GM23248 (cell line): ENCODE results near the gene IQCF5. TPM values are rescaled to one million over a fixed set of nuclear protein-coding genes. Genes with fewer than 3 reads are reported as not detected.
"Not testable (repeated sequence)": the region's sequence is repeated elsewhere in the genome, so short reads cannot be mapped to it uniquely, and the experiment has no call there.

Experiments
- DNase-seq: peaks from one replicate; pipeline ENCODE4 v3.0.0-alpha.2; 2015
- H2AFZ ChIP-seq: fragments of 200-600 bp; sonication (generic); 2 replicates; pipeline ENCODE4 v1.6.1; 2016; ENCODE audit warnings: antibody characterized with exemption
- H3F3A ChIP-seq: fragments of 200-600 bp; sonication (generic); 2 replicates; pipeline ENCODE4 v1.6.1; 2016; ENCODE audit warnings: mild to moderate bottlenecking, antibody characterized with exemption, mixed run types; ENCODE audit not compliant: insufficient read depth
- H3K27ac ChIP-seq: fragments of 200-600 bp; sonication (generic); 2 replicates; pipeline ENCODE4 v1.5.1; 2016; ENCODE audit warnings: mild to moderate bottlenecking
- H3K27me3 ChIP-seq: fragments of 200-600 bp; sonication (generic); replicated peaks from 2 replicates; pipeline ENCODE4 v1.6.1; 2016; ENCODE audit warnings: mild to moderate bottlenecking; ENCODE audit not compliant: insufficient read depth
- H3K36me3 ChIP-seq: fragments of 200-600 bp; sonication (generic); 2 replicates; pipeline ENCODE4 v1.6.1; 2016; ENCODE audit warnings: low read depth, mild to moderate bottlenecking
- H3K4me1 ChIP-seq: fragments of 200-600 bp; sonication (generic); 2 replicates; pipeline ENCODE4 v1.6.1; 2016; ENCODE audit warnings: mild to moderate bottlenecking; ENCODE audit not compliant: insufficient read depth
- H3K4me2 ChIP-seq: fragments of 200-600 bp; sonication (generic); one replicate; pipeline ENCODE4 v1.6.1; 2016; ENCODE audit warnings: mild to moderate bottlenecking; ENCODE audit not compliant: unreplicated experiment
- H3K4me3 ChIP-seq: fragments of 200-600 bp; sonication (generic); 2 replicates; pipeline ENCODE4 v1.5.1; 2016; ENCODE audit warnings: mild to moderate bottlenecking
- H3K79me2 ChIP-seq: fragments of 200-600 bp; sonication (generic); 2 replicates; pipeline ENCODE4 v1.6.1; 2016; ENCODE audit warnings: mild to moderate bottlenecking; ENCODE audit not compliant: insufficient read depth
- H3K9ac ChIP-seq: fragments of 200-600 bp; sonication (generic); 2 replicates; pipeline ENCODE4 v1.6.1; 2016; ENCODE audit warnings: mild to moderate bottlenecking
- H3K9me2 ChIP-seq: fragments of 200-600 bp; sonication (generic); 2 replicates; pipeline ENCODE4 v1.6.1; 2016; ENCODE audit warnings: mixed run types, mild to moderate bottlenecking, moderate library complexity; ENCODE audit not compliant: insufficient read depth
- H3K9me3 ChIP-seq: fragments of 200-600 bp; sonication (generic); one replicate; pipeline ENCODE4 v1.6.1; 2017; ENCODE audit warnings: low read depth
- H4K20me1 ChIP-seq: fragments of 200-600 bp; sonication (generic); 2 replicates; pipeline ENCODE4 v1.6.0; 2016; ENCODE audit not compliant: insufficient read depth
- EZH2 ChIP-seq: fragments of 200-600 bp; sonication (generic); IDR thresholded peaks from 2 replicates; pipeline ENCODE4 v1.6.1; 2018; ENCODE audit warnings: antibody characterized with exemption, mild to moderate bottlenecking; ENCODE audit not compliant: insufficient read depth, poor library complexity, severe bottlenecking
- EZH2phosphoT487 ChIP-seq: fragments of 200-600 bp; sonication (generic); IDR thresholded peaks from 2 replicates; pipeline ENCODE4 v1.6.1; 2018; ENCODE audit warnings: antibody characterized with exemption, moderate library complexity, mild to moderate bottlenecking, low read depth; ENCODE audit not compliant: insufficient read depth
- WGBS, 2 experiments: methylation state at CpG; one replicate each; pipeline ENCODE4 v1.1.6; 2015 to 2017; ENCODE audit warnings: low lambda C conversion rate in 2 of 2, low coverage in 1 of 2; ENCODE audit errors: missing lambda C conversion rate in 2 of 2; 5-methylcytosine and 5-hydroxymethylcytosine counted together
- in situ Hi-C: fragments of 300-500 bp; cut with MboI; formaldehyde crosslinking; loops from 2 replicates; pipeline ENCODE4 v1.15.0; 2020
- polyA plus RNA-seq: library from polyadenylated mRNA; unstranded; fragments of >200 nt; fragmentation: Nextera tagmentation; extraction: Ambion mirVana; gene quantifications from 2 replicates; pipeline ENCODE4 v1.2.1, GENCODE V29; 2016
- total RNA-seq: library from RNA; depleted of rRNA; stranded (reverse); fragments of >200 nt; shearing (Covaris generic); gene quantifications from 2 replicates; pipeline ENCODE4 v1.2.3, GENCODE V29; 2014

Gene IQCF5
- total and polyA plus RNA-seq, 2 experiments from 2014 or later, result not detected

- Histone ChIP-seq H2AFZ (no peak overlapping the region), H3K4me3 (no peak overlapping the region), H3K79me2 (no peaks in the 10 kb centered on the region), H3K36me3 (no peaks in the 10 kb centered on the region), H3K27ac (no peak overlapping the region), H3K27me3 (peaks cover 22% of the 10 kb centered on the region), H3F3A (no peaks in the 10 kb centered on the region), H3K4me1 (no peaks in the 10 kb centered on the region), H3K9me3 (no peaks in the 10 kb centered on the region), H3K9ac (no peak overlapping the region), H4K20me1 (no peaks in the 10 kb centered on the region), H3K9me2 (no peaks in the 10 kb centered on the region), H3K4me2 (no peak overlapping the region)
- in situ Hi-C loops, result no loop called here
- TF ChIP-seq EZH2 (no peak), EZH2phosphoT487 (no peak)
- no peak for DNase-seq
- WGBS, 2 experiments, result 58 to 59% methylated on average over 13 of the region's 13 CpGs
Measured at GRCh38 chr3:51862886-51863285, 12.5 kb downstream of the IQCF5 start.

- DNase-seq, result no peak
- no peaks in the 10 kb centered on the region for H3K9me3 ChIP-seq
- WGBS, 2 experiments, result 9 to 11% methylated on average over 5 to 7 of the region's 7 CpGs
Measured at GRCh38 chr3:51860703-51861665, 14.4 kb downstream of the IQCF5 start, which contains the start of gene IQCF2. IQCF2 (plus strand) TSS chr3:51861615; CDS start chr3:51861667, 52 bp downstream.

GRCh38 chr3:51855411-51855810 lies 20.0 kb downstream of the IQCF5 start:
- H3K4me2 ChIP-seq, H3K79me2 ChIP-seq, H3K27me3 ChIP-seq, H2AFZ ChIP-seq, in situ Hi-C loops, H4K20me1 ChIP-seq, H3K9me2 ChIP-seq, H3K36me3 ChIP-seq, H3K9ac ChIP-seq, H3F3A ChIP-seq, H3K9me3 ChIP-seq, H3K4me3 ChIP-seq, DNase-seq, H3K27ac ChIP-seq, H3K4me1 ChIP-seq: not testable (repeated sequence)
- WGBS, 2 experiments, result 31 to 56% methylated on average over 1 of the region's 1 CpG

More at GRCh38 chr3:51860703-51861665, 14.4 kb downstream of the IQCF5 start, which contains the start of gene IQCF2:
- Histone ChIP-seq H3K27ac (no peak within 1 kb of the TSS), H3K4me3 (no peak within 1 kb of the TSS), H3K4me2 (no peak within 1 kb of the TSS), H3K79me2 (no peaks in the 10 kb centered on the region), H3K9me2 (no peaks in the 10 kb centered on the region), H4K20me1 (no peaks in the 10 kb centered on the region), H3K36me3 (no peaks in the 10 kb centered on the region), H2AFZ (no peak within 1 kb of the TSS), H3K9ac (no peak within 1 kb of the TSS), H3F3A (no peaks in the 10 kb centered on the region), H3K27me3 (peaks cover 11% of the 10 kb centered on the region), H3K4me1 (no peaks in the 10 kb centered on the region)
- TF ChIP-seq EZH2phosphoT487, result no peak
- no peak for TF ChIP-seq EZH2
- in situ Hi-C loops, result no loop called here

- H3F3A ChIP-seq, result no peaks in the 10 kb centered on the region
- H3K9me3 ChIP-seq, result no peaks in the 10 kb centered on the region
- H3K36me3 ChIP-seq, result no peaks in the 10 kb centered on the region
- H3K4me2 ChIP-seq, result no peak overlapping the region
- H4K20me1 ChIP-seq, result no peaks in the 10 kb centered on the region
- H2AFZ ChIP-seq, result no peak overlapping the region
- DNase-seq, result no peak
- H3K27me3 ChIP-seq, result no peaks in the 10 kb centered on the region; the same call in 1 of the 2 replicates
- no peaks in the 10 kb centered on the region for H3K9me2 ChIP-seq
- in situ Hi-C loops, result no loop called here
- WGBS, 2 experiments, result 42 to 50% methylated on average over 7 of the region's 7 CpGs
- H3K4me1 ChIP-seq, result no peaks in the 10 kb centered on the region
- no peak overlapping the region for H3K9ac ChIP-seq
- TF ChIP-seq EZH2phosphoT487 (no peak), EZH2 (no peak)
- H3K4me3 ChIP-seq, result no peak overlapping the region
- H3K27ac ChIP-seq, result no peak overlapping the region
- H3K79me2 ChIP-seq, result no peaks in the 10 kb centered on the region
Measured at GRCh38 chr3:51845129-51845528, 30.3 kb downstream of the IQCF5 start.
